ENCODE measurements around the gene COX4I1. TPM values are rescaled to one million over a fixed set of nuclear protein-coding genes. Genes with fewer than 3 reads are reported as not detected.

The COX4I1 gene
- total RNA-seq, 1 experiment from 2014 or later = 839 TPM

DNA sequence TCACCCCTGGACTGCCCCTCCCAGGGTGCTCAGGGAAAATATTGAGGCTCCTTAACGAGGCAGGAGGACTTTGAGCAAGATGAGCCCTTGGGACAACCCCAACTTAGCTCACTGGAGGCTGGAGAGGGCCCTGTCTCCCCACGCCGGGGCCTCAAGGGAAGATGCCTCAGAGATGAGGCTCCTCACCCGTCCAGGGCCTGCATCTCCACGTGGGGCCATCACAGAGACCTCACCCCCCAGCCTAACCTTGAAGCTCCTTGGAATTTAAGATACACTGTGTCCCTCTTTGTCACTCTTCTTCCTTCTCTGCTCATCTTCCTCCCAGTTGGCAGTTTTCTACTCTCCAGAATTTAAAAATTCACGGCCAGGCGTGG is 11.2 kb downstream of the COX4I1 start:
- ATAC-seq = no peak

DNA sequence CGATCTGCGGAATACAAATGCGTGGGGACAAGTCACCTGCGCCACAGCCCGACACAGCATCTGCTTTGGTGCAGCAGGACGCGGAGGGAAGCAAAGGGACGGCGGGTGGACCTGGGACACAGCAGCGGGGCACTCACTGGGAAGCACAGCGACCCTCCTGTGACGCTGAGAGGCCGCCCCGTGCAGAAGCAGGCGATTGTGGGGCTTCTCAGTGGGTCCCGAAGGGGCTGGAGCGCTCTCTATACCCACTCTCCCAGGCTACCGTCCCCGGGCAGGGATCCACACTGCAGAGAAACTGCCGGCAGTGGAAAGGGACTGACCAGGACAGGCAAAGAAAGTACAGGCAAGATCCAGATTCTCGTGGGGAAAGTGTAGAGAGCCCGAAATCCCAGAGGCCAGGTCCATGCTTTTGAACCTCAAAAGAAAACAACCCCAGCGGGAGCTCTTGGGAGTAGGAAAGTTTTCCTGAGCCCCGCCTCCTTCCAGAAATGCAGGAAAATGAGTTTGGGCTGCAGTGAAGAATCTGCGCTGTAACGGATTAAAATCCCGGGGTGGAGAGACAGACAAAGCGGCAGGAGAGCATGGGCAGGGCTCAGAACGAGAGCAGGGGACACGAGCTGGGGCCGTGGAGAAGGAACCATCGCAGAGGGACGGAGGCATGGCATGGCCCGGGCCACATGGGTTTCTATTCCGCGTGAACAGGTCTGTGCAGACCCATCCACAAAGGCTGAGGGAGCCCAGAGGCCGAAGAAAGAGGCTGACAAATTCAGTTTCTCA is 12.7 kb downstream of the COX4I1 start:
- Histone ChIP-seq H3K4me2 (ENCODE audit: low read length) (no peak overlapping the region), H3K9me2 (ENCODE audit: insufficient read depth) (no peaks in the 10 kb centered on the region), H3K36me3 (ENCODE audit: control insufficient read depth in 1 of 2, insufficient read depth in 2 of 2, low read length in 2 of 2) (no peaks in the 10 kb centered on the region), H3K4me1 (ENCODE audit: control insufficient read depth in 1 of 2, insufficient read depth in 2 of 2, low read length in 2 of 2) (no peaks in the 10 kb centered on the region), H3K27me3 (ENCODE audit: insufficient read depth, low read length) (peaks cover 10% of the 10 kb centered on the region; the same call in 1 of the 2 replicates), H3K9me3 (ENCODE audit: control insufficient read depth in 1 of 2, insufficient read depth in 1 of 2, low read depth in 1 of 2, low read length in 2 of 2) (no peaks in the 10 kb centered on the region), H3K27ac (ENCODE audit: low read depth, low read length) (no peak overlapping the region), H2AFZ (ENCODE audit: low read depth, low read length, poor library complexity, severe bottlenecking) (no peak overlapping the region), H3K4me3 (replicated peaks in 1 of 2; ENCODE audit: low read depth in 1 of 2, low read length in 2 of 2) (no peak overlapping the region), H3K79me2 (ENCODE audit: insufficient read depth, low read length) (no peaks in the 10 kb centered on the region), H3K9ac (ENCODE audit: low read length) (no peak overlapping the region), H4K20me1 (ENCODE audit: insufficient read depth) (no peaks in the 10 kb centered on the region)
- RAD21 ChIA-PET (ENCODE audit: low non-redundant PET in 1 of 2, low total read pairs in 2 of 2, uncharacterized antibody in 2 of 2, unreplicated experiment in 2 of 2) = no interaction called here
- ATAC-seq (no peak), DNase-seq (ENCODE audit: low read depth, low spot score) (no peak)
- no peak for TF ChIP-seq SIN3A (IDR thresholded peaks at IDR 0.05; ENCODE audit: low read depth)
- no peak for TF ChIP-seq RAD21 (IDR thresholded peaks at IDR 0.05; ENCODE audit: low read depth)
- TF ChIP-seq SP1 (IDR thresholded peaks at IDR 0.05; ENCODE audit: low read depth) = no peak
- TF ChIP-seq EZH2phosphoT487 (IDR thresholded peaks at IDR 0.05; ENCODE audit: borderline replicate concordance) = no peak
- no peak for TF ChIP-seq YY1 (IDR thresholded peaks at IDR 0.05; ENCODE audit: extremely low read depth, insufficient replicate concordance, low read depth, low read length)
- TF ChIP-seq REST (IDR thresholded peaks at IDR 0.05; ENCODE audit: low read depth) = no peak
- CTCF ChIA-PET = interaction anchor here (1.0 to 1.2 kb wide), 2 partner anchors 9 to 706 kb away, joined by 3 to 7 read pairs; no protein-coding TSS in a partner anchor
- POLR2A ChIA-PET = interaction anchor here (0.6 kb wide), 1 partner anchor 47 kb away, joined by 3 read pairs; no protein-coding TSS in a partner anchor
- intact Hi-C loops (cut with micrococcal nuclease) = no loop called here
- no TSS peak for BruUV-seq (replicated peaks)

More for the DNA sequence above, 11.2 kb downstream of the COX4I1 start:
- no TSS peak for BruUV-seq (replicated peaks)
- intact Hi-C loops (cut with micrococcal nuclease) = no loop called here
- ChIA-PET CTCF (interaction anchor here (1.6 to 2.1 kb wide), 2 partner anchors 8 to 10 kb away, joined by 5 to 7 read pairs; no protein-coding TSS in a partner anchor), RAD21 (ENCODE audit: low non-redundant PET in 1 of 2, low total read pairs in 2 of 2, uncharacterized antibody in 2 of 2, unreplicated experiment in 2 of 2) (no interaction called here), POLR2A (no interaction called here)
- TF ChIP-seq SRF (IDR thresholded peaks at IDR 0.05; ENCODE audit: low read depth) = no peak
- TF ChIP-seq MAX (IDR thresholded peaks at IDR 0.05) = no peak
- no peak for TF ChIP-seq ELF1 (IDR thresholded peaks at IDR 0.05; ENCODE audit: borderline replicate concordance, low read depth)
- no peak for TF ChIP-seq POLR2A (IDR thresholded peaks at IDR 0.05; ENCODE audit: borderline replicate concordance, extremely low read depth, insufficient read depth, insufficient read length)
- TF ChIP-seq SIN3A (IDR thresholded peaks at IDR 0.05; ENCODE audit: low read depth) = no peak
- no peak for TF ChIP-seq TCF7L2 (IDR thresholded peaks at IDR 0.05; ENCODE audit: borderline replicate concordance, extremely low read depth, insufficient read depth, insufficient read length)
- TF ChIP-seq JUND (IDR thresholded peaks at IDR 0.05) = no peak
- TF ChIP-seq ZNF274 (IDR thresholded peaks at IDR 0.05; ENCODE audit: low read depth, low read length) = no peak
- Histone ChIP-seq H3K4me3 (replicated peaks in 1 of 2; ENCODE audit: low read depth in 1 of 2, low read length in 2 of 2) (no peak overlapping the region), H3K27ac (ENCODE audit: low read depth, low read length) (no peak overlapping the region), H3K9me3 (ENCODE audit: control insufficient read depth in 1 of 2, insufficient read depth in 1 of 2, low read depth in 1 of 2, low read length in 2 of 2) (no peaks in the 10 kb centered on the region), H3K79me2 (ENCODE audit: insufficient read depth, low read length) (no peaks in the 10 kb centered on the region), H4K20me1 (ENCODE audit: insufficient read depth) (no peaks in the 10 kb centered on the region), H3K9me2 (ENCODE audit: insufficient read depth) (no peaks in the 10 kb centered on the region), H3K9ac (ENCODE audit: low read length) (no peak overlapping the region), H3K36me3 (ENCODE audit: control insufficient read depth in 1 of 2, insufficient read depth in 2 of 2, low read length in 2 of 2) (peaks cover 11 to 13% of the 10 kb centered on the region in 2 experiments; a peak in 3 of 4 replicates), H3K4me2 (ENCODE audit: low read length) (no peak overlapping the region), H3K4me1 (ENCODE audit: control insufficient read depth in 1 of 2, insufficient read depth in 2 of 2, low read length in 2 of 2) (no peaks in the 10 kb centered on the region), H3K27me3 (ENCODE audit: insufficient read depth, low read length) (peaks cover 10% of the 10 kb centered on the region; the same call in 1 of the 2 replicates), H2AFZ (ENCODE audit: low read depth, low read length, poor library complexity, severe bottlenecking) (no peak overlapping the region)
- DNase-seq (ENCODE audit: low read depth, low spot score) = no peak

Data from HCT116 (cell line).